NCI-H748 (cell line): Measurements from ENCODE around the gene GNE.
A peak's percentile ranks its signal among the peaks of the same experiment; 100 is the strongest.
"Not testable (repeated sequence)": the region's sequence is repeated elsewhere in the genome, so short reads cannot be mapped to it uniquely, and the experiment has no call there.

Experiments
- DNase-seq: peaks from one replicate; lab custom pipeline; 2025; ENCODE audit not compliant: unreplicated experiment; lab: John Stamatoyannopoulos, UW

The GNE gene

GRCh38 chr9:36258208-36258995 lies at the start of gene GNE:
Gene GNE (minus strand): TSS chr9:36258448. CDS start chr9:36249355, 9,093 bp downstream.
- peak; percentile 92 for DNase-seq

- peak; percentile 15 for DNase-seq
Observed at GRCh38 chr9:36306471-36307306, 48.4 kb upstream of the GNE start.

GRCh38 chr9:36304366-36304765 lies 46.1 kb upstream of the GNE start:
- DNase-seq = not testable (repeated sequence)

- no peak for DNase-seq
Observed at GRCh38 chr9:36301227-36301626, 43.0 kb upstream of the GNE start.

GRCh38 chr9:36298566-36298965 lies 40.3 kb upstream of the GNE start:
- no peak for DNase-seq

GRCh38 chr9:36297798-36298197 lies 39.5 kb upstream of the GNE start:
- DNase-seq = no peak

- DNase-seq = not testable (repeated sequence)
Observed at GRCh38 chr9:36294996-36295395, 36.7 kb upstream of the GNE start.

GRCh38 chr9:36293918-36294317 lies 35.7 kb upstream of the GNE start:
- no peak for DNase-seq

GRCh38 chr9:36293171-36293570 lies 34.9 kb upstream of the GNE start:
- DNase-seq = no peak

GRCh38 chr9:36292641-36293040 lies 34.4 kb upstream of the GNE start:
- no peak for DNase-seq

GRCh38 chr9:36290996-36291395 lies 32.7 kb upstream of the GNE start:
- DNase-seq = no peak

- DNase-seq = no peak
Observed at GRCh38 chr9:36289836-36290435, 31.7 kb upstream of the GNE start.

GRCh38 chr9:36288070-36288469 lies 29.8 kb upstream of the GNE start:
- DNase-seq = no peak

GRCh38 chr9:36286388-36286787 lies 28.1 kb upstream of the GNE start:
- no peak for DNase-seq

- no peak for DNase-seq
Observed at GRCh38 chr9:36284226-36284625, 26.0 kb upstream of the GNE start.

GRCh38 chr9:36282275-36282674 lies 24.0 kb upstream of the GNE start:
- DNase-seq = no peak

- no peak for DNase-seq
Observed at GRCh38 chr9:36280989-36281388, 22.7 kb upstream of the GNE start.

GRCh38 chr9:36278243-36278642 lies 20.0 kb upstream of the GNE start:
- DNase-seq = no peak

- DNase-seq = no peak
Observed at GRCh38 chr9:36276781-36277181, 18.5 kb upstream of the GNE start.

- DNase-seq = no peak
Observed at GRCh38 chr9:36276254-36276653, 18.0 kb upstream of the GNE start.

- DNase-seq = no peak
Observed at GRCh38 chr9:36275060-36275459, 16.8 kb upstream of the GNE start.

GRCh38 chr9:36273354-36273753 lies 15.1 kb upstream of the GNE start:
- DNase-seq = not testable (repeated sequence)
